Natural killer cell (primary cell): ENCODE measurements around the gene ODAD3. TPM values are rescaled to one million over a fixed set of nuclear protein-coding genes. Genes with fewer than 3 reads are reported as not detected.

Experiments
- ATAC-seq, 3 donors: fragments of 150-1000 bp in 2 of 3; fragments of 200-7000 bp in 1 of 3; cut with Tn5 transposase; 1 replicate in 1 of 3; 2 replicates in 2 of 3; pipeline ENCODE4 v1.10.0; 2021; ENCODE audit warnings: mild to moderate bottlenecking in 2 of 3, moderate library complexity in 2 of 3
- DNase-seq, 2 donors: peaks; one replicate each; pipeline versions ENCODE4 v3.0.0 to v3.0.0-alpha.2; 2013 to 2021; ENCODE audit warnings: mixed read lengths in 1 of 2
- H3K27ac ChIP-seq: one replicate; pipeline ENCODE4 v1.5.1; 2013; ENCODE audit warnings: mild to moderate bottlenecking, low read length
- H3K27me3 ChIP-seq: one replicate; pipeline ENCODE4 v1.6.1; 2013; ENCODE audit warnings: low read length; ENCODE audit not compliant: control insufficient read depth, insufficient read depth
- H3K36me3 ChIP-seq: one replicate; pipeline ENCODE4 v1.6.1; 2013; ENCODE audit warnings: low read length; ENCODE audit not compliant: control insufficient read depth, insufficient read depth
- H3K4me1 ChIP-seq: one replicate; pipeline ENCODE4 v1.6.1; 2013; ENCODE audit warnings: low read length; ENCODE audit not compliant: control insufficient read depth, insufficient read depth
- H3K4me3 ChIP-seq: one replicate; pipeline ENCODE4 v1.5.1; 2013; ENCODE audit warnings: low read length
- H3K9me3 ChIP-seq: one replicate; pipeline ENCODE4 v1.6.1; 2013; ENCODE audit warnings: low read length; ENCODE audit not compliant: control insufficient read depth, insufficient read depth
- H3K27ac Mint-ChIP-seq, 2 donors: one replicate each; pipeline ENCODE4 v1.8.0; 2022; ENCODE audit warnings: mild to moderate bottlenecking in 2 of 2, mixed read lengths in 2 of 2, moderate library complexity in 1 of 2
- H3K27me3 Mint-ChIP-seq, 2 donors: one replicate each; pipeline ENCODE4 v1.8.0; 2022; ENCODE audit warnings: low read depth in 2 of 2, mixed read lengths in 2 of 2
- H3K36me3 Mint-ChIP-seq: one replicate; pipeline ENCODE4 v1.8.0; 2022; ENCODE audit warnings: mixed read lengths
- H3K4me1 Mint-ChIP-seq, 2 donors: one replicate each; pipeline ENCODE4 v1.8.0; 2022; ENCODE audit warnings: mixed read lengths in 2 of 2
- H3K4me3 Mint-ChIP-seq: one replicate; pipeline ENCODE4 v1.8.0; 2022; ENCODE audit warnings: mild to moderate bottlenecking, moderate library complexity, mixed read lengths
- H3K9me3 Mint-ChIP-seq, 2 donors: one replicate each; pipeline ENCODE4 v1.8.0; 2022; ENCODE audit warnings: mixed read lengths in 2 of 2
- WGBS: methylation state at CpG from one replicate; pipeline ENCODE4 v1.1.7; 2013; ENCODE audit warnings: missing lambda C conversion rate; ENCODE audit not compliant: insufficient coverage; 5-methylcytosine and 5-hydroxymethylcytosine counted together
- intact Hi-C: fragments of 100-400 bp; cut with micrococcal nuclease; formaldehyde crosslinking; loops from one replicate; pipeline ENCODE4 v1.14.2; 2022
- total RNA-seq, 4 donors: library from RNA; stranded (reverse); fragments of 120-200 nt in 1 of 4; gene quantifications; one replicate each; pipeline versions ENCODE4 v1.2.3 to v1.2.4, GENCODE V29; 2013 to 2022
- TF ChIP-seq, protein P1 (sequence below): fragments of 200-600 bp; IDR thresholded peaks from one replicate; pipeline ENCODE4 v1.8.0; 2022; ENCODE audit warnings: antibody characterized with exemption

Gene ODAD3
- total RNA-seq, 3 donors from 2014 or later (not counting 1 experiment from before 2014, with no cell fraction given): not detected

DNA sequence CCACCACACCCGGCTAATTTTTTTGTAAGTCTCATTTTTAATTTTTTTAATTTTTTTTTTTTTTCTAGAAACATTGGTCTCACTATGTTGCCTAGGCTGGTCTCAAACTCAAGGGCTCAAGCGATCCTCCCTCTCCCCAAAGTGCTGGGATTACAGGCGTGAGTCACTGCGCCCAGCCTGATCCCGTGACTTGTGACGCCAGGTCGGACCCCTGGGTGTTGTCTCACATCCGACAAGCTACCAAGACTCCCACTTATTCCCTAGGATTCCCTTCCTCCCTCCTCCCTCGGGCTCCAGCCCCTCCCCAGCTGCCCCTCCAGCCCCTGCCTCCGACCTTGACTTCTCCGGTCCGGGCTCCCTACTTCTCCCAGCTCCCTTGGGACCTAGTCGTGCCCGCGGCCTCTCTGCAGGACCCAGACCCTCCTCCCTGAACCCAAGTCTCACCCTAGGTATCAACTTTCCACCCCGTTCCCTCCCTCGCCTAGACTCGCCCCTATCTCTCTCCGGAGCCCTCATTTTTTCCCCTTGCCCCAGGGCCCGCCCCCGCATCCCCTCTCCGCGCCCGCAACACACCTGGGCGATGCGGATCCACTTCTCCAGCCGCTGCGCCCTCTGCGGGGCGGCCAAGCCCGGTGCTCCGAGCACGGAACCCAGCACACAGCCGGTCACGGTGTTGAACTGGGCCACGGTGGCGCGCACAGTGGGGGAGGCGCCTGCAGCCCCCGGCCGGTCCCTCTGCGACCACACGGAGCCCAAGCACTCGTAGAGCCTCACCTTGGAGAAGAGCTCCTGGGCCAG is 28.9 kb downstream of the ODAD3 start:
- ATAC-seq (peak in 2 of 3 donors; percentile 21 to 42), DNase-seq (peak in 1 of 2 donors; percentile 56)
- no peak overlapping the region for H3K4me3 ChIP-seq
- peaks cover 0 to 4% of the 10 kb centered on the region in 2 donors for H3K27me3 Mint-ChIP-seq
- TF ChIP-seq, protein P1, sequence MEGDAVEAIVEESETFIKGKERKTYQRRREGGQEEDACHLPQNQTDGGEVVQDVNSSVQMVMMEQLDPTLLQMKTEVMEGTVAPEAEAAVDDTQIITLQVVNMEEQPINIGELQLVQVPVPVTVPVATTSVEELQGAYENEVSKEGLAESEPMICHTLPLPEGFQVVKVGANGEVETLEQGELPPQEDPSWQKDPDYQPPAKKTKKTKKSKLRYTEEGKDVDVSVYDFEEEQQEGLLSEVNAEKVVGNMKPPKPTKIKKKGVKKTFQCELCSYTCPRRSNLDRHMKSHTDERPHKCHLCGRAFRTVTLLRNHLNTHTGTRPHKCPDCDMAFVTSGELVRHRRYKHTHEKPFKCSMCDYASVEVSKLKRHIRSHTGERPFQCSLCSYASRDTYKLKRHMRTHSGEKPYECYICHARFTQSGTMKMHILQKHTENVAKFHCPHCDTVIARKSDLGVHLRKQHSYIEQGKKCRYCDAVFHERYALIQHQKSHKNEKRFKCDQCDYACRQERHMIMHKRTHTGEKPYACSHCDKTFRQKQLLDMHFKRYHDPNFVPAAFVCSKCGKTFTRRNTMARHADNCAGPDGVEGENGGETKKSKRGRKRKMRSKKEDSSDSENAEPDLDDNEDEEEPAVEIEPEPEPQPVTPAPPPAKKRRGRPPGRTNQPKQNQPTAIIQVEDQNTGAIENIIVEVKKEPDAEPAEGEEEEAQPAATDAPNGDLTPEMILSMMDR: no peak
- no peak overlapping the region for H3K27ac ChIP-seq
- H3K4me1 Mint-ChIP-seq: no peaks in the 10 kb centered on the region
- no peaks in the 10 kb centered on the region for H3K36me3 Mint-ChIP-seq
- 40% methylated on average over 44 of the region's 44 CpGs for WGBS
- no peaks in the 10 kb centered on the region for H3K36me3 ChIP-seq
- peaks cover 2% of the 10 kb centered on the region for H3K27me3 ChIP-seq
- H3K27ac Mint-ChIP-seq: no peak overlapping the region
- H3K4me1 ChIP-seq: peaks cover 4% of the 10 kb centered on the region
- H3K9me3 Mint-ChIP-seq: no peaks in the 10 kb centered on the region
- intact Hi-C loops: no loop called here
- no peak overlapping the region for H3K4me3 Mint-ChIP-seq
- no peaks in the 10 kb centered on the region for H3K9me3 ChIP-seq

DNA sequence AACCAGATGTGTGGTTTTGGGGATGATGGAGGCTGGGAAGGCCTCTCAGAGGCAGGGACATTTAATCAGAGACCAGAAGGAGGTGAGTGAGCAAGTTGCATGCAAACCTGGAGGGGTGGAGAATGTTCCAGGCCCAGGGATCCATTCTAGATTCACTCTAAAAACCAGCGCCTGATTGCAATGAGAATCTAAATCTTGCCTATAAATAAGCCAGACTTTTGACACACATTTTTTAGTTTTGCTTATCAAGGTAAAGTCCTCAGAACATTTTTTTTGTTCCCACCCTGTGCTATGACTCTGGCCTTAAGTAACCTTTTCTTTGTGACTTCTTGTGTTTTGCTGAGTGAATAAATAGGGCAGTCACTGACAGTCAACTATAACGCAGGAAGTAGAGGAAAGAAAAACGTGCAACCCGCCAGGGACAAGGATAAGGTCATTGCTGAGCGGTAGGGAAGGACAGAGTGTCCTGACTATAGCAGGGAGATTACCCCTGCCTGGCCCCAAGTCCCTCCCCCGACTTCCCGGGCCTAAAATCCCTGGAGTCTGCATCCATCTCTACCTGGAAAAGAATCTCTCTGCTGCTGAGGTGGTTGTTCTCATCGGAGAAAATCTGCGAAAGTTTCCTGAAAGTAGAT is 30.2 kb downstream of the ODAD3 start:
- Mint-ChIP-seq H3K27ac (no peak overlapping the region), H3K27me3 (peaks cover 0 to 5% of the 10 kb centered on the region in 2 donors), H3K9me3 (no peaks in the 10 kb centered on the region), H3K36me3 (no peaks in the 10 kb centered on the region), H3K4me3 (no peak overlapping the region), H3K4me1 (no peaks in the 10 kb centered on the region)
- Histone ChIP-seq H3K9me3 (no peaks in the 10 kb centered on the region), H3K4me3 (no peak overlapping the region), H3K36me3 (no peaks in the 10 kb centered on the region), H3K27ac (no peak overlapping the region), H3K4me1 (peaks cover 4% of the 10 kb centered on the region), H3K27me3 (peaks cover 2% of the 10 kb centered on the region)
- 82% methylated on average over 9 of the region's 9 CpGs for WGBS
- ATAC-seq (no peak), DNase-seq (no peak)
- intact Hi-C loops: no loop called here
- TF ChIP-seq, protein P1: no peak

DNA sequence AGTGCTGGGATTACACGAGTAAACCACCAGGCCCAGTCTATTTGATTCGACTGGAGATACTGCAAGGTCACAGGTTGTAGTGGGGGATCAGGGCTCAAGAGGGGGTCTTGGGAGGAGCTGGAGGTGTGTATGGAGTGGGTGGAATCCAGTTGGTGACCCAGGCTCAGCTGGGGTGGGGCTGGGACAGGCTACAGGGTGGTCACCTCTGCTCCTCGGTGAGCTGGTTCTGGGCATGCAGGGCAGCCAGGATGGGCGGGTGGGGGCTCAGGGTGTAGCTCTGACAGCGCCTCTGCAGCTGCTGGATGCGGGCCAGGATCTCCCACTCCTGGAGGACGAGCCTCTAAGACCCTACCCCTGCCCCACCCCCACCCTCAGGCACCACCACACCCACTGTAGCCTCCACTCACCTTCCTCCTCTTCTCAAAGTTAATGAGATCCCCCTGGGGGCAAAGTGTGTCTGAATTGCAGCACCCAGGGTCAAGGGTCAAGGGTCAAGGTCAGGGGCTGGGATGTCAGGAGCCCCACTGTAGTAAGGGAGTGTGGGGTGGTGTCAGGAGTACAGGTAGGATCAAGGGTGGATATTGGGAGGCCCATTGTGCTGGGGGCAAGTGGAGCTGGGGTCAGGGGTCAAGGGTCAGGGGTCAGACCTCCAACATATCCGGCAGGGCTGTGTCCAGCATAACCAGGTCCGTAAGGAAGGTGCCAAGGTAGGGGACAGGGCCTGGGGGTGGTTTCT is 32.9 kb downstream of the ODAD3 start:
- Histone ChIP-seq H3K27ac (no peak overlapping the region), H3K4me1 (peaks cover 4% of the 10 kb centered on the region), H3K4me3 (no peak overlapping the region), H3K9me3 (no peaks in the 10 kb centered on the region), H3K36me3 (no peaks in the 10 kb centered on the region), H3K27me3 (peaks cover 2% of the 10 kb centered on the region)
- H3K9me3 Mint-ChIP-seq: no peaks in the 10 kb centered on the region
- DNase-seq (no peak), ATAC-seq (no peak)
- TF ChIP-seq, protein P1: no peak
- no peaks in the 10 kb centered on the region for H3K36me3 Mint-ChIP-seq
- no peak overlapping the region for H3K27ac Mint-ChIP-seq
- 90% methylated on average over 7 of the region's 9 CpGs for WGBS
- H3K4me3 Mint-ChIP-seq: no peak overlapping the region
- peaks cover 0 to 3% of the 10 kb centered on the region in 2 donors for H3K27me3 Mint-ChIP-seq
- H3K4me1 Mint-ChIP-seq: no peaks in the 10 kb centered on the region
- intact Hi-C loops: no loop called here
